Astrocyte (in vitro differentiated cells and primary cell): ENCODE data around the gene WNT9A. TPM values are rescaled to one million over a fixed set of nuclear protein-coding genes. Genes with fewer than 3 reads are reported as not detected.
A peak's percentile ranks its signal among the peaks of the same experiment; 100 is the strongest.

Experiments
- DNase-seq: peaks from one replicate; pipeline ENCODE4 v3.0.0-alpha.2; 2010; ENCODE audit warnings: low read depth
- FAIRE-seq: peaks from 2 replicates; lab custom pipeline; 2011; peaks lifted over from hg19 to GRCh38; lab: Jason Lieb, UNC
- H2AFZ ChIP-seq: 2 replicates; pipeline ENCODE4 v1.6.0; 2012; ENCODE audit warnings: low read depth, low read length, inconsistent platforms
- H3K27ac ChIP-seq: 2 replicates; pipeline ENCODE4 v1.5.1; 2011; ENCODE audit warnings: low read depth, low read length, inconsistent platforms
- H3K27me3 ChIP-seq: 2 replicates; pipeline ENCODE4 v1.6.0; 2011; ENCODE audit warnings: low read length, inconsistent platforms; ENCODE audit not compliant: insufficient read depth
- H3K36me3 ChIP-seq: 2 replicates; pipeline ENCODE4 v1.5.1; 2011; ENCODE audit warnings: low read length, inconsistent platforms; ENCODE audit not compliant: insufficient read depth
- H3K4me1 ChIP-seq: 2 replicates; pipeline ENCODE4 v1.5.1; 2011; ENCODE audit warnings: low read length, inconsistent platforms; ENCODE audit not compliant: insufficient read depth
- H3K4me2 ChIP-seq: 2 replicates; pipeline ENCODE4 v1.6.0; 2012; ENCODE audit warnings: low read length, inconsistent platforms
- H3K4me3 ChIP-seq: 2 replicates; pipeline ENCODE4 v1.5.1; 2011; ENCODE audit warnings: low read depth, mild to moderate bottlenecking, low read length, inconsistent platforms; ENCODE audit not compliant: insufficient read depth
- H3K79me2 ChIP-seq: 2 replicates; pipeline ENCODE4 v1.6.0; 2012; ENCODE audit warnings: mild to moderate bottlenecking, low read length, inconsistent platforms; ENCODE audit not compliant: insufficient read depth
- H3K9ac ChIP-seq: 2 replicates; pipeline ENCODE4 v1.6.0; 2012; ENCODE audit warnings: mild to moderate bottlenecking, low read length, inconsistent platforms
- H3K9me3 ChIP-seq: 2 replicates; pipeline ENCODE4 v1.5.1; 2012; ENCODE audit warnings: low read depth, mild to moderate bottlenecking, low read length, inconsistent platforms; ENCODE audit not compliant: insufficient read depth
- H4K20me1 ChIP-seq: 2 replicates; pipeline ENCODE4 v1.6.0; 2012; ENCODE audit warnings: low read length, inconsistent platforms; ENCODE audit not compliant: insufficient read depth
- H3K27ac Mint-ChIP-seq: one replicate; pipeline ENCODE4 v1.8.0; 2021; ENCODE audit warnings: mild to moderate bottlenecking, mixed read lengths; ENCODE audit not compliant: unreplicated experiment
- H3K27me3 Mint-ChIP-seq: one replicate; pipeline ENCODE4 v1.8.0; 2021; ENCODE audit warnings: low read depth, mixed read lengths; ENCODE audit not compliant: unreplicated experiment
- H3K36me3 Mint-ChIP-seq: one replicate; pipeline ENCODE4 v1.8.0; 2021; ENCODE audit warnings: low read depth, mixed read lengths; ENCODE audit not compliant: unreplicated experiment
- H3K4me1 Mint-ChIP-seq: one replicate; pipeline ENCODE4 v1.8.0; 2021; ENCODE audit warnings: low read depth, mixed read lengths; ENCODE audit not compliant: unreplicated experiment
- H3K4me3 Mint-ChIP-seq: one replicate; pipeline ENCODE4 v1.8.0; 2021; ENCODE audit warnings: mild to moderate bottlenecking, moderate library complexity, mixed read lengths; ENCODE audit not compliant: unreplicated experiment
- H3K9me3 Mint-ChIP-seq: one replicate; pipeline ENCODE4 v1.8.0; 2021; ENCODE audit warnings: mild to moderate bottlenecking, mixed read lengths; ENCODE audit not compliant: unreplicated experiment
- EZH2 ChIP-seq: IDR thresholded peaks from 2 replicates; pipeline ENCODE4 v1.6.1; 2012; ENCODE audit warnings: mild to moderate bottlenecking, low read length, inconsistent platforms; ENCODE audit not compliant: insufficient read depth
- total RNA-seq: library from RNA; stranded (reverse); gene quantifications from 2 replicates; pipeline ENCODE4 v1.2.1, GENCODE V29; 2021
- TF ChIP-seq, protein P1 (sequence below): IDR thresholded peaks from 2 replicates; pipeline ENCODE4 v1.5.1; 2011; ENCODE audit warnings: low read depth, mild to moderate bottlenecking, inconsistent platforms, low read length, moderate library complexity; ENCODE audit not compliant: insufficient read depth

WNT9A gene
- total RNA-seq, 1 donor from 2014 or later = 4.1 TPM

DNA sequence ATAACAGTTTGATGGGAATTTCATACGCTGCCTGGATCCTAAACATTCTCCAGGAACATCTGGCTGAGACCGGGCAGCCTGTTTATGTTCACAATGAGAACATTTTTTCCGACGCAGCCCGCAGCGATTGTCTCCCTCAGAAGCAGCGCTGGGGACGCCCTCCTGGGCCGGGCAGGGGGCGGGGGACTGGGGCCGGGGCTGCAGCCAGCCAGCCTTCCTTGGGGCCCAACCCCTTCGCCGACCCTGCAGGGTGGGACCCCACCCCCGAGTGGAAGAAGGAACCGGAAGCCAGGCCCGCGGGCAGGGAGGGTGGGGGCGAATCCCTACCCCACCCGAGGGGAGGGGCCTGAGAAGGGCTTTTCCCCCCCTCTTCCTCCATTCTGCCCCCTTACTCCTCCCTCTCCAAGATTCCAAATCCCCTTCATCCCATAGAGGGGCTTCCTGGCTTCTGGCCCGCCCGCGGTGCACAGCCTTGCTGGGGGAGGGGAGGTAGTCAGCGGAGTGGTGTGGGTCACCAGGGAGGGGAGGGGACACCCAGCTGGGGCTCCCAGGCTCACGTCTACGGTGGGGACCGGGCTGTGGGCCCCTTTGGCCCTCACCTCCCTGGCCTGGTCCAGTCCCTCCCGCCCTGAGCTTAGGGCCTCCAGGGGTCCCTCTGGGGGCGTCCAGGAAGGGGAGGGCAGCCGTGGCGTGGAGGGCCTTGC lies 60.6 kb downstream of the WNT9A start:
- FAIRE-seq = no peak

GRCh38 chr1:227886503-227886961 lies 61.2 kb downstream of the WNT9A start:
- Histone ChIP-seq H3K27ac (no peak overlapping the region), H4K20me1 (no peaks in the 10 kb centered on the region), H3K4me2 (peak overlapping the region; percentile 75), H3K9ac (no peak overlapping the region), H3K9me3 (no peaks in the 10 kb centered on the region), H3K79me2 (no peaks in the 10 kb centered on the region), H2AFZ (no peak overlapping the region), H3K36me3 (no peaks in the 10 kb centered on the region), H3K4me1 (peaks cover 9% of the 10 kb centered on the region), H3K4me3 (no peak overlapping the region), H3K27me3 (no peaks in the 10 kb centered on the region)
- H3K4me1 Mint-ChIP-seq = peaks cover 4% of the 10 kb centered on the region
- H3K27ac Mint-ChIP-seq = no peak overlapping the region
- no peak overlapping the region for H3K4me3 Mint-ChIP-seq
- TF ChIP-seq, protein P1, sequence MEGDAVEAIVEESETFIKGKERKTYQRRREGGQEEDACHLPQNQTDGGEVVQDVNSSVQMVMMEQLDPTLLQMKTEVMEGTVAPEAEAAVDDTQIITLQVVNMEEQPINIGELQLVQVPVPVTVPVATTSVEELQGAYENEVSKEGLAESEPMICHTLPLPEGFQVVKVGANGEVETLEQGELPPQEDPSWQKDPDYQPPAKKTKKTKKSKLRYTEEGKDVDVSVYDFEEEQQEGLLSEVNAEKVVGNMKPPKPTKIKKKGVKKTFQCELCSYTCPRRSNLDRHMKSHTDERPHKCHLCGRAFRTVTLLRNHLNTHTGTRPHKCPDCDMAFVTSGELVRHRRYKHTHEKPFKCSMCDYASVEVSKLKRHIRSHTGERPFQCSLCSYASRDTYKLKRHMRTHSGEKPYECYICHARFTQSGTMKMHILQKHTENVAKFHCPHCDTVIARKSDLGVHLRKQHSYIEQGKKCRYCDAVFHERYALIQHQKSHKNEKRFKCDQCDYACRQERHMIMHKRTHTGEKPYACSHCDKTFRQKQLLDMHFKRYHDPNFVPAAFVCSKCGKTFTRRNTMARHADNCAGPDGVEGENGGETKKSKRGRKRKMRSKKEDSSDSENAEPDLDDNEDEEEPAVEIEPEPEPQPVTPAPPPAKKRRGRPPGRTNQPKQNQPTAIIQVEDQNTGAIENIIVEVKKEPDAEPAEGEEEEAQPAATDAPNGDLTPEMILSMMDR = no peak
- no peak for DNase-seq
- H3K27me3 Mint-ChIP-seq = peaks cover 12% of the 10 kb centered on the region
- no peak for FAIRE-seq
- H3K9me3 Mint-ChIP-seq = no peaks in the 10 kb centered on the region
- H3K36me3 Mint-ChIP-seq = no peaks in the 10 kb centered on the region

More for the DNA sequence above, 60.6 kb downstream of the WNT9A start:
- Histone ChIP-seq H3K27ac (no peak overlapping the region), H3K4me3 (peak overlapping the region; percentile 1), H3K4me2 (peak overlapping the region; percentile 75), H3K9me3 (no peaks in the 10 kb centered on the region), H2AFZ (peak overlapping the region; percentile 41), H3K79me2 (no peaks in the 10 kb centered on the region), H3K27me3 (no peaks in the 10 kb centered on the region), H3K9ac (peak overlapping the region; percentile 38), H4K20me1 (no peaks in the 10 kb centered on the region), H3K36me3 (no peaks in the 10 kb centered on the region), H3K4me1 (peaks cover 9% of the 10 kb centered on the region)
- H3K36me3 Mint-ChIP-seq = no peaks in the 10 kb centered on the region
- peaks cover 4% of the 10 kb centered on the region for H3K4me1 Mint-ChIP-seq
- no peak overlapping the region for H3K4me3 Mint-ChIP-seq
- TF ChIP-seq, protein P1 = no peak
- no peak for TF ChIP-seq EZH2
- H3K27ac Mint-ChIP-seq = no peak overlapping the region
- peak; percentile 37 for DNase-seq
- no peaks in the 10 kb centered on the region for H3K9me3 Mint-ChIP-seq
- H3K27me3 Mint-ChIP-seq = peaks cover 12% of the 10 kb centered on the region
